ENCODE measurements around the gene AGPAT1. TPM values are rescaled to one million over a fixed set of nuclear protein-coding genes. Genes with fewer than 3 reads are reported as not detected.

AGPAT1 gene
- total and polyA plus RNA-seq, 2 of the 8 experiments (the other 6 are each of a cell fraction or from before 2014, with no cell fraction given): 96.0 to 222 TPM

- no peak for DNase-seq (ENCODE audit: low read depth in 1 of 2, low spot score in 2 of 2)
- H2AK5ac ChIP-seq (ENCODE audit: low read depth, low read length): no peak overlapping the region
- H3K4me2 ChIP-seq (ENCODE audit: insufficient read depth in 1 of 2, low read depth in 2 of 2, low read length in 2 of 2): no peak overlapping the region
- no peak overlapping the region for H2BK5ac ChIP-seq (ENCODE audit: low read depth, low read length)
- CTCF ChIA-PET (ENCODE audit: partially characterized antibody): interaction anchor here (2.1 to 5.6 kb wide), 2 partner anchors 14 to 17 kb away, joined by 8 to 76 read pairs; no protein-coding TSS in a partner anchor
- 0 out of 2 replicates have a peak, but pooled peaks cover 2% of the 10 kb centered on the region for H3K79me1 ChIP-seq (ENCODE audit: low read depth, low read length)
- no peak overlapping the region for H2AFZ ChIP-seq (ENCODE audit: low read length)
- peaks cover 0 to 9% of the 10 kb centered on the region in 2 experiments; a peak in 1 of 4 replicates for H3K79me2 ChIP-seq (ENCODE audit: control insufficient read depth in 1 of 2, insufficient read depth in 2 of 2, low read length in 2 of 2)
- no peak overlapping the region for H3K27ac ChIP-seq (ENCODE audit: low read depth, low read length)
- no peak overlapping the region for H3K56ac ChIP-seq (replicated peaks; ENCODE audit: insufficient read length, low read depth, low read length)
- H3K23me2 ChIP-seq (ENCODE audit: low read depth, low read length): peaks cover 5% of the 10 kb centered on the region
- H3K23ac ChIP-seq (ENCODE audit: insufficient read length): no peak overlapping the region
- no peak overlapping the region for H3K14ac ChIP-seq (ENCODE audit: insufficient read length)
- H4K20me1 ChIP-seq (replicated peaks in 1 of 2; ENCODE audit: control insufficient read depth in 1 of 2, insufficient read depth in 2 of 2, low read length in 2 of 2): no peaks in the 10 kb centered on the region
- H4K5ac ChIP-seq (ENCODE audit: insufficient read length, low read depth, low read length): no peak overlapping the region
- H3K27me3 ChIP-seq (replicated peaks in 1 of 4; ENCODE audit: control insufficient read depth in 3 of 4, extremely low read depth in 1 of 4, insufficient read depth in 3 of 4, low read length in 3 of 4): no peaks in the 10 kb centered on the region
- H3K9ac ChIP-seq (replicated peaks in 1 of 4; ENCODE audit: extremely low read depth in 1 of 4, low read depth in 3 of 4, low read length in 3 of 4): no peak overlapping the region
- no peak overlapping the region for H4K91ac ChIP-seq (replicated peaks; ENCODE audit: insufficient read length, low read length)
- H3K18ac ChIP-seq (ENCODE audit: extremely low read depth, low read length): no peak overlapping the region
- H2BK120ac ChIP-seq (replicated peaks; ENCODE audit: low read depth, low read length): no peak overlapping the region
- no peak for FAIRE-seq
- POLR2A ChIA-PET (ENCODE audit: partially characterized antibody): interaction anchor here (1.0 to 6.5 kb wide), 3 partner anchors 10 to 19 kb away, joined by 4 to 70 read pairs (median 5); partner anchors contain the start of gene PRRT1
- H3K4ac ChIP-seq (replicated peaks; ENCODE audit: insufficient read length, low read depth, low read length): no peak overlapping the region
- H3K4me1 ChIP-seq (replicated peaks in 1 of 4; ENCODE audit: control insufficient read depth in 3 of 4, insufficient read depth in 4 of 4, low read length in 3 of 4): peaks cover 0 to 15% (median 7%) of the 10 kb centered on the region in 4 experiments; a peak in 5 of 7 replicates
- no peak overlapping the region for H2BK20ac ChIP-seq (ENCODE audit: low read length)
- no peak overlapping the region for H2BK15ac ChIP-seq (ENCODE audit: low read length)
- H3K4me3 ChIP-seq (ENCODE audit: extremely low read depth in 1 of 4, insufficient read depth in 2 of 4, low read depth in 3 of 4, low read length in 4 of 4): no peak overlapping the region
- H3K36me3 ChIP-seq (ENCODE audit: control insufficient read depth in 2 of 4, insufficient read depth in 4 of 4, low read length in 3 of 4): no peaks in the 10 kb centered on the region
- 0 out of 2 replicates have a peak overlapping the region, but pooled peaks have one; percentile 39 for H2BK12ac ChIP-seq (ENCODE audit: low read depth, low read length)
- no peak overlapping the region for H4K8ac ChIP-seq (ENCODE audit: extremely low read depth, insufficient read depth, low read length)
- H3K9me3 ChIP-seq (ENCODE audit: insufficient read depth in 2 of 2, low read depth in 1 of 2, low read length in 1 of 2): no peaks in the 10 kb centered on the region
- no peak for TF ChIP-seq NRF1 (IDR thresholded peaks at IDR 0.05; ENCODE audit: low read depth, low read length)
- no peak for TF ChIP-seq E2F6 (IDR thresholded peaks at IDR 0.05)
- no peak for TF ChIP-seq PHF8 (conservative IDR thresholded peaks at IDR 0.05; ENCODE audit: low read depth, low read length)
- TF ChIP-seq SRF (IDR thresholded peaks at IDR 0.05; ENCODE audit: low read depth, low read length): no peak
- no peak for TF ChIP-seq BACH1 (IDR thresholded peaks at IDR 0.05; ENCODE audit: low read length)
- no peak for TF ChIP-seq ZNF274 (IDR thresholded peaks at IDR 0.05; ENCODE audit: borderline replicate concordance, extremely low read depth, low read length)
- no peak for TF ChIP-seq FOSL1 (IDR thresholded peaks at IDR 0.05; ENCODE audit: insufficient read depth, low read depth, low read length)
- TF ChIP-seq, protein P1, sequence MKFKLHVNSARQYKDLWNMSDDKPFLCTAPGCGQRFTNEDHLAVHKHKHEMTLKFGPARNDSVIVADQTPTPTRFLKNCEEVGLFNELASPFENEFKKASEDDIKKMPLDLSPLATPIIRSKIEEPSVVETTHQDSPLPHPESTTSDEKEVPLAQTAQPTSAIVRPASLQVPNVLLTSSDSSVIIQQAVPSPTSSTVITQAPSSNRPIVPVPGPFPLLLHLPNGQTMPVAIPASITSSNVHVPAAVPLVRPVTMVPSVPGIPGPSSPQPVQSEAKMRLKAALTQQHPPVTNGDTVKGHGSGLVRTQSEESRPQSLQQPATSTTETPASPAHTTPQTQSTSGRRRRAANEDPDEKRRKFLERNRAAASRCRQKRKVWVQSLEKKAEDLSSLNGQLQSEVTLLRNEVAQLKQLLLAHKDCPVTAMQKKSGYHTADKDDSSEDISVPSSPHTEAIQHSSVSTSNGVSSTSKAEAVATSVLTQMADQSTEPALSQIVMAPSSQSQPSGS (IDR thresholded peaks at IDR 0.05; ENCODE audit: low read length): no peak
- no peak for TF ChIP-seq POLR2AphosphoS5 (IDR thresholded peaks at IDR 0.05; ENCODE audit: low read depth, low read length)
- no peak for TF ChIP-seq EZH2 (IDR thresholded peaks at IDR 0.05; ENCODE audit: low read depth, low read length, severe bottlenecking)
- no peak for TF ChIP-seq GABPA (IDR thresholded peaks at IDR 0.05; ENCODE audit: borderline replicate concordance, insufficient read depth, low read length)
- TF ChIP-seq TEAD4 (IDR thresholded peaks at IDR 0.05; ENCODE audit: low read depth, low read length): no peak
- TF ChIP-seq EGR1 (IDR thresholded peaks at IDR 0.05; ENCODE audit: borderline replicate concordance, low read depth, low read length): no peak
Observed at GRCh38 chr6:32132110-32132509, 43.8 kb downstream of the AGPAT1 start.
